GM23338 (cell line): ENCODE data around the gene HGS. TPM values are rescaled to one million over a fixed set of nuclear protein-coding genes. Genes with fewer than 3 reads are reported as not detected.

ENCODE experiments used
- ATAC-seq: fragments of 200-7000 bp; cut with Tn5 transposase; 3 replicates; pipeline ENCODE4 v1.9.1; 2020
- DNase-seq: peaks from one replicate; pipeline ENCODE4 v3.0.0-alpha.2; 2015; ENCODE audit warnings: low spot score
- H2AFZ ChIP-seq: fragments of 200-600 bp; sonication (generic); 2 replicates; pipeline ENCODE4 v1.8.0; 2016; ENCODE audit warnings: antibody characterized with exemption, mild to moderate bottlenecking, moderate library complexity
- H3F3A ChIP-seq: fragments of 200-600 bp; sonication (generic); replicated peaks from 2 replicates; pipeline ENCODE4 v1.8.0; 2017; ENCODE audit warnings: antibody characterized with exemption, mixed run types, low read depth
- H3K27ac ChIP-seq: fragments of 200-600 bp; sonication (generic); 2 replicates; pipeline ENCODE4 v1.6.1; 2016; ENCODE audit warnings: low read depth
- H3K27me3 ChIP-seq: fragments of 200-600 bp; sonication (generic); 2 replicates; pipeline ENCODE4 v1.8.0; 2016; ENCODE audit warnings: mild to moderate bottlenecking, mixed run types, moderate library complexity; ENCODE audit not compliant: insufficient read depth
- H3K36me3 ChIP-seq: fragments of 200-600 bp; sonication (generic); 2 replicates; pipeline ENCODE4 v1.8.0; 2016; ENCODE audit warnings: mild to moderate bottlenecking; ENCODE audit not compliant: insufficient read depth
- H3K4me1 ChIP-seq: fragments of 200-600 bp; sonication (generic); 2 replicates; pipeline ENCODE4 v1.8.0; 2016; ENCODE audit warnings: mild to moderate bottlenecking, moderate library complexity; ENCODE audit not compliant: insufficient read depth
- H3K4me2 ChIP-seq: fragments of 200-600 bp; sonication (generic); 2 replicates; pipeline ENCODE4 v1.7.1; 2017; ENCODE audit warnings: mixed run types
- H3K4me3 ChIP-seq: fragments of 200-600 bp; sonication (generic); 2 replicates; pipeline ENCODE4 v1.6.1; 2016; ENCODE audit warnings: mixed run types
- H3K79me2 ChIP-seq: fragments of 200-600 bp; sonication (generic); replicated peaks from 2 replicates; pipeline ENCODE4 v1.8.0; 2017; ENCODE audit warnings: mild to moderate bottlenecking; ENCODE audit not compliant: insufficient read depth
- H3K9me2 ChIP-seq: fragments of 200-600 bp; sonication (generic); 2 replicates; pipeline ENCODE4 v1.8.0; 2017; ENCODE audit not compliant: insufficient read depth
- H4K20me1 ChIP-seq: fragments of 200-600 bp; sonication (generic); replicated peaks from 2 replicates; pipeline ENCODE4 v1.8.0; 2017; ENCODE audit warnings: mild to moderate bottlenecking; ENCODE audit not compliant: insufficient read depth
- H3K27ac Mint-ChIP-seq: 2 replicates; pipeline ENCODE4 v1.8.0; 2020; ENCODE audit warnings: inconsistent platforms, mild to moderate bottlenecking, moderate library complexity, mixed read lengths
- H3K27me3 Mint-ChIP-seq: 3 replicates; pipeline ENCODE4 v1.8.0; 2022; ENCODE audit warnings: low read depth, mild to moderate bottlenecking, moderate library complexity, mixed read lengths, inconsistent platforms; ENCODE audit not compliant: insufficient read depth, poor library complexity
- H3K36me3 Mint-ChIP-seq: 3 replicates; pipeline ENCODE4 v1.8.0; 2021; ENCODE audit warnings: low read depth, mild to moderate bottlenecking, inconsistent platforms, moderate library complexity, mixed read lengths
- H3K4me1 Mint-ChIP-seq: 3 replicates; pipeline ENCODE4 v1.8.0; 2020; ENCODE audit warnings: mild to moderate bottlenecking, inconsistent platforms, mixed read lengths
- H3K4me3 Mint-ChIP-seq: 3 replicates; pipeline ENCODE4 v1.8.0; 2021; ENCODE audit warnings: moderate library complexity, mild to moderate bottlenecking, inconsistent platforms, mixed read lengths
- H3K9me3 Mint-ChIP-seq: 3 replicates; pipeline ENCODE4 v1.8.0; 2020; ENCODE audit warnings: moderate library complexity, mild to moderate bottlenecking, inconsistent platforms, mixed read lengths
- CREB1 ChIP-seq: fragments of 250-450 bp; sonication (Bioruptor Pico); IDR thresholded peaks from 2 replicates; pipeline ENCODE4 v1.5.0; 2020; ENCODE audit warnings: low read depth, mild to moderate bottlenecking, moderate library complexity
- JUNB ChIP-seq: IDR thresholded peaks from one replicate; pipeline ENCODE4 v1.6.1; 2016; ENCODE audit warnings: antibody characterized with exemption; ENCODE audit not compliant: unreplicated experiment
- NANOG ChIP-seq: IDR thresholded peaks from 2 replicates; pipeline ENCODE4 v1.6.1; 2016; ENCODE audit warnings: antibody characterized with exemption, borderline replicate concordance
- STAT1 ChIP-seq: IDR thresholded peaks from one replicate; pipeline ENCODE4 v1.6.1; 2016; ENCODE audit warnings: antibody characterized with exemption; ENCODE audit not compliant: unreplicated experiment
- ZNF331 ChIP-seq: fragments of 250-450 bp; sonication (Bioruptor Pico); IDR thresholded peaks from 2 replicates; pipeline ENCODE4 v1.5.0; 2020; ENCODE audit warnings: low read depth, mild to moderate bottlenecking, moderate library complexity
- polyA plus RNA-seq: library from polyadenylated mRNA; unstranded; fragments of >200 nt; fragmentation: Nextera tagmentation; extraction: Ambion mirVana; gene quantifications from 2 replicates; pipeline ENCODE4 v1.2.1, GENCODE V29; 2016
- total RNA-seq: library from RNA; depleted of rRNA; stranded (reverse); fragments of >200 nt; shearing (Covaris generic); gene quantifications from 2 replicates; pipeline ENCODE4 v1.2.3, GENCODE V29; 2014
- TF ChIP-seq, protein P1 (sequence below): fragments of 250-450 bp; sonication (Bioruptor Pico); IDR thresholded peaks from 2 replicates; pipeline ENCODE4 v1.5.0; 2020; ENCODE audit warnings: mild to moderate bottlenecking, moderate library complexity
- TF ChIP-seq, protein P2 (sequence below): IDR thresholded peaks from one replicate; pipeline ENCODE4 v1.6.1; 2018; ENCODE audit warnings: antibody characterized with exemption; ENCODE audit not compliant: unreplicated experiment
- TF ChIP-seq, protein P3 (sequence below): IDR thresholded peaks from 2 replicates; pipeline ENCODE4 v1.6.1; 2016; ENCODE audit warnings: antibody characterized with exemption
- TF ChIP-seq, protein P4 (sequence below), 2 experiments: fragments of 200-600 bp in 1 of 2; sonication (generic) in 1 of 2; conservative IDR thresholded peaks; 2 replicates each; pipeline versions ENCODE4 v1.5.1 to v1.6.1; 2016 to 2017; ENCODE audit warnings: antibody characterized with exemption in 2 of 2, low read depth in 2 of 2, mild to moderate bottlenecking in 2 of 2, moderate library complexity in 1 of 2

HGS gene
- total and polyA plus RNA-seq, 2 experiments from 2014 or later: 59.0 to 90.2 TPM

DNA sequence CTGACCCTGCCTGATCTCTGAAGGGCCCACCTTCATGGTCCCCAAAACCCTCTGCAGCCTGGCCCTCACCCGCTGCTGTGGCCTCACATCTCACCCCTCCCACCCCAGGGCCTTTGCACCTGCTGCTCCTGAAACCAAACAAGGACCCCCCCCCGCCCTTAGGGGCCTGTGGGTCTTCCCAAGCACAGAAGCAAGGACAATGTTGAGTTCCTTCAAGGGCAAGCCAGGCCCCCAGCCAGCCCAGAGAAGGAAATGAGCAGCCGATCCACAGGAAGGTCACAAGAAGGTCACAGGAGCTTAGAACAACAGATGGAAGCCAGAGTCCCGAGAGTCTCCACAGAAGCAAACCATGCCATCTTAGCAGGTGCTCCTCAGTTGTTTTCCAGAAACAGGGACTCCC is 27.0 kb upstream of the HGS start (continued):
- TF ChIP-seq, protein P1, sequence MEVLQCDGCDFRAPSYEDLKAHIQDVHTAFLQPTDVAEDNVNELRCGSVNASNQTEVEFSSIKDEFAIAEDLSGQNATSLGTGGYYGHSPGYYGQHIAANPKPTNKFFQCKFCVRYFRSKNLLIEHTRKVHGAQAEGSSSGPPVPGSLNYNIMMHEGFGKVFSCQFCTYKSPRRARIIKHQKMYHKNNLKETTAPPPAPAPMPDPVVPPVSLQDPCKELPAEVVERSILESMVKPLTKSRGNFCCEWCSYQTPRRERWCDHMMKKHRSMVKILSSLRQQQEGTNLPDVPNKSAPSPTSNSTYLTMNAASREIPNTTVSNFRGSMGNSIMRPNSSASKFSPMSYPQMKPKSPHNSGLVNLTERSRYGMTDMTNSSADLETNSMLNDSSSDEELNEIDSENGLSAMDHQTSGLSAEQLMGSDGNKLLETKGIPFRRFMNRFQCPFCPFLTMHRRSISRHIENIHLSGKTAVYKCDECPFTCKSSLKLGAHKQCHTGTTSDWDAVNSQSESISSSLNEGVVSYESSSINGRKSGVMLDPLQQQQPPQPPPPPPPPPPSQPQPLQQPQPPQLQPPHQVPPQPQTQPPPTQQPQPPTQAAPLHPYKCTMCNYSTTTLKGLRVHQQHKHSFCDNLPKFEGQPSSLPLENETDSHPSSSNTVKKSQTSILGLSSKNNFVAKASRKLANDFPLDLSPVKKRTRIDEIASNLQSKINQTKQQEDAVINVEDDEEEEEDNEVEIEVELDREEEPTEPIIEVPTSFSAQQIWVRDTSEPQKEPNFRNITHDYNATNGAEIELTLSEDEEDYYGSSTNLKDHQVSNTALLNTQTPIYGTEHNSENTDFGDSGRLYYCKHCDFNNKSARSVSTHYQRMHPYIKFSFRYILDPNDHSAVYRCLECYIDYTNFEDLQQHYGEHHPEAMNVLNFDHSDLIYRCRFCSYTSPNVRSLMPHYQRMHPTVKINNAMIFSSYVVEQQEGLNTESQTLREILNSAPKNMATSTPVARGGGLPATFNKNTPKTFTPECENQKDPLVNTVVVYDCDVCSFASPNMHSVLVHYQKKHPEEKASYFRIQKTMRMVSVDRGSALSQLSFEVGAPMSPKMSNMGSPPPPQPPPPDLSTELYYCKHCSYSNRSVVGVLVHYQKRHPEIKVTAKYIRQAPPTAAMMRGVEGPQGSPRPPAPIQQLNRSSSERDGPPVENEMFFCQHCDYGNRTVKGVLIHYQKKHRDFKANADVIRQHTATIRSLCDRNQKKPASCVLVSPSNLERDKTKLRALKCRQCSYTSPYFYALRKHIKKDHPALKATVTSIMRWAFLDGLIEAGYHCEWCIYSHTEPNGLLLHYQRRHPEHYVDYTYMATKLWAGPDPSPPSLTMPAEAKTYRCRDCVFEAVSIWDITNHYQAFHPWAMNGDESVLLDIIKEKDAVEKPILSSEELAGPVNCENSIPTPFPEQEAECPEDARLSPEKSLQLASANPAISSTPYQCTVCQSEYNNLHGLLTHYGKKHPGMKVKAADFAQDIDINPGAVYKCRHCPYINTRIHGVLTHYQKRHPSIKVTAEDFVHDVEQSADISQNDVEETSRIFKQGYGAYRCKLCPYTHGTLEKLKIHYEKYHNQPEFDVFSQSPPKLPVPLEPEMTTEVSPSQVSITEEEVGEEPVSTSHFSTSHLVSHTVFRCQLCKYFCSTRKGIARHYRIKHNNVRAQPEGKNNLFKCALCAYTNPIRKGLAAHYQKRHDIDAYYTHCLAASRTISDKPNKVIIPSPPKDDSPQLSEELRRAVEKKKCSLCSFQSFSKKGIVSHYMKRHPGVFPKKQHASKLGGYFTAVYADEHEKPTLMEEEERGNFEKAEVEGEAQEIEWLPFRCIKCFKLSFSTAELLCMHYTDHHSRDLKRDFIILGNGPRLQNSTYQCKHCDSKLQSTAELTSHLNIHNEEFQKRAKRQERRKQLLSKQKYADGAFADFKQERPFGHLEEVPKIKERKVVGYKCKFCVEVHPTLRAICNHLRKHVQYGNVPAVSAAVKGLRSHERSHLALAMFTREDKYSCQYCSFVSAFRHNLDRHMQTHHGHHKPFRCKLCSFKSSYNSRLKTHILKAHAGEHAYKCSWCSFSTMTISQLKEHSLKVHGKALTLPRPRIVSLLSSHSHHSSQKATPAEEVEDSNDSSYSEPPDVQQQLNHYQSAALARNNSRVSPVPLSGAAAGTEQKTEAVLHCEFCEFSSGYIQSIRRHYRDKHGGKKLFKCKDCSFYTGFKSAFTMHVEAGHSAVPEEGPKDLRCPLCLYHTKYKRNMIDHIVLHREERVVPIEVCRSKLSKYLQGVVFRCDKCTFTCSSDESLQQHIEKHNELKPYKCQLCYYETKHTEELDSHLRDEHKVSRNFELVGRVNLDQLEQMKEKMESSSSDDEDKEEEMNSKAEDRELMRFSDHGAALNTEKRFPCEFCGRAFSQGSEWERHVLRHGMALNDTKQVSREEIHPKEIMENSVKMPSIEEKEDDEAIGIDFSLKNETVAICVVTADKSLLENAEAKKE: no peak
- TF ChIP-seq, protein P2, sequence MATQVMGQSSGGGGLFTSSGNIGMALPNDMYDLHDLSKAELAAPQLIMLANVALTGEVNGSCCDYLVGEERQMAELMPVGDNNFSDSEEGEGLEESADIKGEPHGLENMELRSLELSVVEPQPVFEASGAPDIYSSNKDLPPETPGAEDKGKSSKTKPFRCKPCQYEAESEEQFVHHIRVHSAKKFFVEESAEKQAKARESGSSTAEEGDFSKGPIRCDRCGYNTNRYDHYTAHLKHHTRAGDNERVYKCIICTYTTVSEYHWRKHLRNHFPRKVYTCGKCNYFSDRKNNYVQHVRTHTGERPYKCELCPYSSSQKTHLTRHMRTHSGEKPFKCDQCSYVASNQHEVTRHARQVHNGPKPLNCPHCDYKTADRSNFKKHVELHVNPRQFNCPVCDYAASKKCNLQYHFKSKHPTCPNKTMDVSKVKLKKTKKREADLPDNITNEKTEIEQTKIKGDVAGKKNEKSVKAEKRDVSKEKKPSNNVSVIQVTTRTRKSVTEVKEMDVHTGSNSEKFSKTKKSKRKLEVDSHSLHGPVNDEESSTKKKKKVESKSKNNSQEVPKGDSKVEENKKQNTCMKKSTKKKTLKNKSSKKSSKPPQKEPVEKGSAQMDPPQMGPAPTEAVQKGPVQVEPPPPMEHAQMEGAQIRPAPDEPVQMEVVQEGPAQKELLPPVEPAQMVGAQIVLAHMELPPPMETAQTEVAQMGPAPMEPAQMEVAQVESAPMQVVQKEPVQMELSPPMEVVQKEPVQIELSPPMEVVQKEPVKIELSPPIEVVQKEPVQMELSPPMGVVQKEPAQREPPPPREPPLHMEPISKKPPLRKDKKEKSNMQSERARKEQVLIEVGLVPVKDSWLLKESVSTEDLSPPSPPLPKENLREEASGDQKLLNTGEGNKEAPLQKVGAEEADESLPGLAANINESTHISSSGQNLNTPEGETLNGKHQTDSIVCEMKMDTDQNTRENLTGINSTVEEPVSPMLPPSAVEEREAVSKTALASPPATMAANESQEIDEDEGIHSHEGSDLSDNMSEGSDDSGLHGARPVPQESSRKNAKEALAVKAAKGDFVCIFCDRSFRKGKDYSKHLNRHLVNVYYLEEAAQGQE: no peak
- TF ChIP-seq NANOG: no peak

DNA sequence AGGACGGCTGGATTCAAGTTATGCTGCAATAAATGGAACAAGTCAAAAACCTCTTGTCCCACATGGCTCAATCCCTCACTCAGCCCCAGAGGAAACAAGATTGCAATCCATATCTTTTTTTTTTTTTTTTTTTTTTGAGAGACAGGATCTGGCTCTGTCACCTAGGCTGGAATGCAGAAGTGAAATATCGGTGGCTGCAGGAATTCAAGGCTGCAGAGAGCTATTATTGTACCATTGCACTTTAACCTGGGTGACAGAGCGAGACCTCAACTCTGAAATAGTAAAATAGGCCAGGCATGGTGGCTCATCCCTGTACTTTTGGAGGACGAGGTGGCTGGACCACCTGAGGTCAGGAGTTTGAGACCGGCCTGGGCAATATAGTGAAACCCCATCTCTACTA is 24.8 kb upstream of the HGS start:
- Histone ChIP-seq H3K36me3 (no peaks in the 10 kb centered on the region), H3F3A (no peaks in the 10 kb centered on the region; the same call in 1 of the 2 replicates), H3K4me2 (no peak overlapping the region), H3K4me1 (peaks cover 6% of the 10 kb centered on the region), H3K4me3 (no peak overlapping the region), H2AFZ (no peak overlapping the region), H3K27me3 (no peaks in the 10 kb centered on the region), H3K9me2 (no peaks in the 10 kb centered on the region), H3K27ac (no peak overlapping the region), H4K20me1 (no peaks in the 10 kb centered on the region), H3K79me2 (no peaks in the 10 kb centered on the region)
- no peaks in the 10 kb centered on the region for H3K4me1 Mint-ChIP-seq
- no peak for ATAC-seq
- no peaks in the 10 kb centered on the region for H3K9me3 Mint-ChIP-seq
- H3K36me3 Mint-ChIP-seq: no peaks in the 10 kb centered on the region
- H3K27me3 Mint-ChIP-seq: peaks cover 9% of the 10 kb centered on the region
- DNase-seq: no peak
- H3K4me3 Mint-ChIP-seq: no peak overlapping the region
- H3K27ac Mint-ChIP-seq: no peak overlapping the region
- TF ChIP-seq ZNF331 (CRISPR knock-in tag) (no peak), NANOG (no peak), STAT1 (no peak), JUNB (no peak), CREB1 (no peak)
- TF ChIP-seq, protein P3, sequence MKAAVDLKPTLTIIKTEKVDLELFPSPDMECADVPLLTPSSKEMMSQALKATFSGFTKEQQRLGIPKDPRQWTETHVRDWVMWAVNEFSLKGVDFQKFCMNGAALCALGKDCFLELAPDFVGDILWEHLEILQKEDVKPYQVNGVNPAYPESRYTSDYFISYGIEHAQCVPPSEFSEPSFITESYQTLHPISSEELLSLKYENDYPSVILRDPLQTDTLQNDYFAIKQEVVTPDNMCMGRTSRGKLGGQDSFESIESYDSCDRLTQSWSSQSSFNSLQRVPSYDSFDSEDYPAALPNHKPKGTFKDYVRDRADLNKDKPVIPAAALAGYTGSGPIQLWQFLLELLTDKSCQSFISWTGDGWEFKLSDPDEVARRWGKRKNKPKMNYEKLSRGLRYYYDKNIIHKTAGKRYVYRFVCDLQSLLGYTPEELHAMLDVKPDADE: no peak
- TF ChIP-seq, protein P2: no peak
- TF ChIP-seq, protein P4, sequence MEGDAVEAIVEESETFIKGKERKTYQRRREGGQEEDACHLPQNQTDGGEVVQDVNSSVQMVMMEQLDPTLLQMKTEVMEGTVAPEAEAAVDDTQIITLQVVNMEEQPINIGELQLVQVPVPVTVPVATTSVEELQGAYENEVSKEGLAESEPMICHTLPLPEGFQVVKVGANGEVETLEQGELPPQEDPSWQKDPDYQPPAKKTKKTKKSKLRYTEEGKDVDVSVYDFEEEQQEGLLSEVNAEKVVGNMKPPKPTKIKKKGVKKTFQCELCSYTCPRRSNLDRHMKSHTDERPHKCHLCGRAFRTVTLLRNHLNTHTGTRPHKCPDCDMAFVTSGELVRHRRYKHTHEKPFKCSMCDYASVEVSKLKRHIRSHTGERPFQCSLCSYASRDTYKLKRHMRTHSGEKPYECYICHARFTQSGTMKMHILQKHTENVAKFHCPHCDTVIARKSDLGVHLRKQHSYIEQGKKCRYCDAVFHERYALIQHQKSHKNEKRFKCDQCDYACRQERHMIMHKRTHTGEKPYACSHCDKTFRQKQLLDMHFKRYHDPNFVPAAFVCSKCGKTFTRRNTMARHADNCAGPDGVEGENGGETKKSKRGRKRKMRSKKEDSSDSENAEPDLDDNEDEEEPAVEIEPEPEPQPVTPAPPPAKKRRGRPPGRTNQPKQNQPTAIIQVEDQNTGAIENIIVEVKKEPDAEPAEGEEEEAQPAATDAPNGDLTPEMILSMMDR (conservative IDR thresholded peaks at IDR 0.05; ENCODE audit: low read depth in 2 of 2): no peak
